HG03108 (cell line): ENCODE results near the gene DENND2A.
"Not testable (repeated sequence)": the region's sequence is repeated elsewhere in the genome, so short reads cannot be mapped to it uniquely, and the experiment has no call there.

Experiments used
- ATAC-seq: cut with Tn5 transposase; IDR thresholded peaks from one replicate; pipeline ENCODE4 v1.9.1; 2021; ENCODE audit warnings: moderate library complexity; ENCODE audit not compliant: unreplicated experiment

The DENND2A gene

DNA sequence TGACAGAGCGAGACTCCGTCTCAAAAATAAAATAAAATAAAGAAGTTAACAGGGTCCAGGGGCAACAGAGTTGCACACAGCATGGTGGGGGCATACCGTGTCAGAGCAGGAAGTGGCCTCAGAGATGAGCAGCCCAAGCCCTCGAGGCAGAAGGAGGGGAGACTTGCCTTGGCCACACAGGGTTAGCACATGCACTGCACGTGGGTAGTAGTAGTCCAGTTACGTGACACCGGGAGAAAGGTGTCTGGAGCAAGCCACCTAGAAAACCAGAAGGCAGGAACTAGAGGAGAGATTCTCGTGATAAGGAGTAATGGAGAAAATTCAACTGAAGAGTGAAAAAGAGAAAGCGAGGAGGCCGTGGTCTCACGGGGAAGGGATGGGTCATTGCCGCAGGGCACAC is 9.8 kb upstream of the DENND2A start:
- no peak for ATAC-seq

GRCh38 chr7:140649556-140650205 is 9.1 kb upstream of the DENND2A start:
- no peak for ATAC-seq

DNA sequence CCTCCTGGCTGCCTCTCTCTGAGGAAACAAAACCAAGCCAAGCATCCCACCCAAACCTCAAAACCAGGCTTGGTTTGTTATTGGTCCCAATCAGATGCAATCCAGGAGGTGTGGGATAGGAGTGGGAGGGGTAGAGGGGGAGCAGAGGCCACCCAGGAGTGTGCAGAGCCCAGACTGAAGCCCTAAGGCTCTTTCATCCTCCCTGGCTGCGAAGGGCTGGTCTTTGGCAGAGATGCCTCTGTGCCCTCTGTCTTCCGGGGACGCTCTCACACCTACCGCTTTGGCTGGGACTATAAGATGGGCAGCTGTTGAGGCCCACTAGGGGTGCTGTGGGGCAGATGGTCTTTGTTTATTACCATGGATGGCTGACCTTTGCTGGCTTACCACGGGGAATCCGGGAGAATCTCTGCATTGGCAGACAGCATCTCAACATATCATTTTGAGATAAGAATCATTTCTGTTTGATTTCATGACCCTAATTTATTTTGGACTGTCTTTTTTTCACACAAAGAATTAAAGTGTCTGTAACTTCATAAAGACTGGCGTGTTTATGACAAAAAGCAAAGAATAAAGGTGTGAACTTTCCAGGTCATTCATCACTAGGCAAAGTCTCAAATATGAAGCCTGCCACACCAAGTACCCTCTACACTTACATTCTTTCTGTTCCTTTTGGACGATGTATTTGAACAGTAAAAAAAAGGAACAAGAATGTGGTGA is 6.5 kb upstream of the DENND2A start:
- ATAC-seq: peak; percentile 81

DNA sequence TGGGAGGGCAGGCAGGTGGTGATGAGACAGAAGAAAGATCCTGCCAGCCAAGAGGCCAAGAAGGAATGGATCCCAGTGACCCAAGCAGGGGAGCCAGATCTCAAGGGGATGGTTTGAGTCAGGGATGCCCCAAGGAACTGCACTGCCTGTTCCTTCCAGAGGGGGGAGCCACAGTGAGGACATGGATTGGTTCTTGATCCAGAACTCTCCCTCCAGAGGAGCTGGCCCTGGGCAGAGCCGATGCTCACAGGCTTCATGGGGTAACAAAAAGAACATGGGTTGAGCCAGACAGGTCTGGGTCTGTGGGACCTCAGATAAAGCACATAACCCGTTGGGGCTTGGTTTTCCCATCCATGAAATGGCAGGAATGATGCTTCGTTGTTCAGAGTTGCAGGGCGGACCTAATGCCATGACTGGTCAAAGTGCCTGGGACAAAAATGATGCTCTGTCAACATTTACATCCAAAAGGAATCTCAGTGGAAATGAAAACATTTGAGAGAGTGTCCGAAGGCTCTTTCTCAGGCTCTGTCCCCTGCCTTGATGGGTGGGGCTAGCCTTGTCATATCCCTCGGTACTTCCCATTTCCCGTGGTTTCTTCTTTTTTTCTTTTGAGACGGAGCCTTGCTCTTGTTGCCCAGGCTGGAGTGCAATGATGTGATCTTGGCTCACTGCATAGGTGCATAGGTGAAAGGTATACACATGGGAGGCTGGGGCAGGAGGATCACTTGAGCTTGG is 4.7 kb upstream of the DENND2A start:
- ATAC-seq: no peak

GRCh38 chr7:140644761-140645160 is 4.1 kb upstream of the DENND2A start:
- ATAC-seq: not testable (repeated sequence)

- no peak for ATAC-seq
Observed at GRCh38 chr7:140643416-140643815, 2.8 kb upstream of the DENND2A start.

- no peak for ATAC-seq
Observed at GRCh38 chr7:140641524-140642195, 1.0 kb upstream of the DENND2A start.

DNA sequence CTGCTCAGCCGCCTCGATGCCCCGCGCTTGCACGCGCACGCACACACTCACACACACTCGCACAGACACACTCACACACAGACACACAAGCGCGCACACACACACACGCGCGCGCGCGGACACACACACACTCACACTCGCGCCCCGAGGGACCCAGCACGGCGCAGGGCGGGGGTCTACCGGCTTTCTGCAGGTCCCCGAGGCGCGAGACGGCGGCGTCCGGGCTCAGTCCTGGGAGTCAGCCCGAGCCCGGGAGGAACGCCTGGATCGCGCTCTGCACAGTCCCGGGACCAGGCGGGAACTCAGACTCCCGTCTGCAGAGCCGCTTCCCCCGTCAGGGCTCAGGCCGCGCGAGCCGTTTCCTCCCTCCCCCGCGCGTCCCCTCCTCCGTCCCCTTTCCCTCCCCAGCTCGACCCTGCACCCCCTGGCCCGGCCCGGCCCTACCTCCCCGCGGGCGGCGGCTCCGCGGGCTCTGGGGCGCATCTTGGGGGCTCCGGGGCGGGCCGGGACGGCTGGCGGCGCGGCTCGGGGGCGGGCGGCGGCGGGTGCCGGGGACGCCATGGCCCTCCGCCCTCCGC is 464 bp downstream of the DENND2A start:
- no peak for ATAC-seq

DNA sequence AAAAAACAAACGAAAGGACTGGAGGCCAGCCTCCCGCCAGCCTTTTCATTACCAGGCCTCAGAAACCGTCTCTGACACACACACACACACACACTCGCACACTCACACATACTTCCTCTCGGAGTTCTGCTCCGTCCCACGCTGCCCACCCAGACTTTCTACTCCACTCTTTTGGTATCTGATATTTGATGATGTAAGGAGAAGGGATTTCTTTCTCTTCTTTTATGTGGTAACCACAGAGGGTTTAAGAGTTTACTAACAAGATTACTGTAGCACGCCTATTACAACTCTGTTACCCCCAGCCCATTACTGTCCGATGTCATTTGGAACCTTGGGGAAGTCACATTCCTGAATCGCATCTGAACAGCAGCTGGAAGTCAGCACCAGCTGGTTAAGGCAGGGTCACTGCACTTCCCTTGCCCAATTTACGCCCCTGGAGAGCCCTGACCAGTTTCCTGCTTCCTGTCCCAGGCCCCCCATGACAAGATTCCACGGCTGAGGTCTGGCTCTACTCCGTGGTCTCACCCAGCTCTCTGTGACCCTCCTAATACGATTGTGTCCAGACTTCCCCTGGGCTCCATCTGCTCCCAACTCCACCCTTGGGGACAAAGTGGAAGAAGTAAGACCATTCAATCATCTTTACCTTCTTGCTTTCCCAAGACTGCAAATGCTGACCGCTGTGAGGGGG is 1.1 kb downstream of the DENND2A start:
- no peak for ATAC-seq

- no peak for ATAC-seq
Observed at GRCh38 chr7:140638173-140638791, 2.3 kb downstream of the DENND2A start.

DNA sequence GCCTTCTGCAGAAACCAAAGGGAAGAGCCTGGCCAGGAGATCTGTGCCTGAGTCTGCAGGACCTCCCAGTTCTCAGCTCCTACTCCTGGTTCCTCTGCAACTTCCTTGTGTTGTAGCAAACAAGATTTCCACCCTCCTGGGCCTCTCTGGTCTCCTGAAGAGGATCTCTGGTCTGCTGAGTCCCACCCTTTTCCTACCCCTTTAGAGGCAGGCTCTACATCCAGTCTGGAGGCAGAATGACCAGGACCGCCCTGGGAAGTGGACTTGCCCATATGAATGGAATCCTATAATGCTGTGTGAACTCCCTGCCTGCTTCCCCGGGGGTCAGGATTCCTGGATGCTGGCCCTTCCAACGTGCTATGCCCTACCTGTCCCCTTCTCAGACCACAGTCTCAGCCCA is 3.2 kb downstream of the DENND2A start:
- no peak for ATAC-seq

- no peak for ATAC-seq
Observed at GRCh38 chr7:140635816-140636215, 4.8 kb downstream of the DENND2A start.

DNA sequence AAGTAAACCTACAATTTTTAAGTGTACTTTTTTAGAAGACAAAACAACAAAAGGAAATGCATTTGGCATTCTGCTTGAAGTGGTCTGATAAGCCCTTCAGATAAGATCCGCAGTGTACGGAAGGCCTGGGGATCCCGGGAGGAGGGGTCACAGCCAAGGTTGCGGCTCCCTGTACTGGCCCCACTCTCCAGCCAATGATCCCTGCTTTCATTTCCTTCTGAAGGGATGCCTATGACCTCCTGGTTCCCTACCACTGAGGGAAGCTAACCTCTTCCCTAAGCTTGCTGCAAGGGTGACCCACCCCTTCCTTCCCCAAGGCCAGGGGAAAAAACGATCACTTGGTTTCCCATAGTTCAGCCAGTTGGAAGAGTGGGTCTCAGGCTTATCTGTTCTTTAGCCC is 5.3 kb downstream of the DENND2A start:
- ATAC-seq: no peak

DNA sequence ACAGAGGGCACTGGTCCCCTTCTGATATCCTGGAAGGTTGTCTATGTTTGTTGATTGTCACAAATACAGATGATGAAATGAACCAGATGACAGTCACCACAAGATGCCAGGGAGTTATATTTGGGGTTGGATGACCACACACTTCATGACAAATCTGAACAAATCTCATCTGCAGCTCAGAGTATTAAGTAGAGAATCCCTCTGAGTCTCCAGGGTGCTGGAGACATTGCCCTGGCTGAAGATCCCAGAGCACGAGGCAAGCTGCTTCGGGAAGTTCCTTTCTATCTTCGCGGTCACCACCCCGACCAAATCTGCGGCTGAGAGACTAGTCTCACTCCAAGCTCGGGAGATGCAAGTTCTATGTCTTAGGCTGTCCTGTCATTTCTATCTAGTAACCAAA is 9.0 kb downstream of the DENND2A start:
- no peak for ATAC-seq

DNA sequence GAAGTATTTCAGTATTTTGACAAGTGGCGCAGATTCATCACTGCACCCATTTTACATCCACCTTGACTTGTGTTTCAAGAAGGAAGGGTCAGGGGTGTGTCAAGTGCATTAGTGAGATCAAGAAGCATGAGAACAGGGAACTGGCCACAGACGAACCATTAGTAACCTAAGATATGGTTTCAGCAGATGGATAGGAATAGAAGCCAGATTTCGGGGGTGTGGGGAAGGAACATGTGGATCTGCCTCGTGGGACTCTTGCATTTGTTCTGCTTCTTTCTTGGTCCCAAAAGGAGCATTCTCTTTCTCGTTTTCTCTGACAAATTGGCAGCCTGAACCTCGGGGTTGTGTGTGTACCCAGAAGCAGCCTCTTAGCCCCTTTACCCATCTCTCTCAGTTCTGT is 9.6 kb downstream of the DENND2A start:
- no peak for ATAC-seq

- ATAC-seq: no peak
Observed at GRCh38 chr7:140625908-140626868, 14.4 kb downstream of the DENND2A start.

DNA sequence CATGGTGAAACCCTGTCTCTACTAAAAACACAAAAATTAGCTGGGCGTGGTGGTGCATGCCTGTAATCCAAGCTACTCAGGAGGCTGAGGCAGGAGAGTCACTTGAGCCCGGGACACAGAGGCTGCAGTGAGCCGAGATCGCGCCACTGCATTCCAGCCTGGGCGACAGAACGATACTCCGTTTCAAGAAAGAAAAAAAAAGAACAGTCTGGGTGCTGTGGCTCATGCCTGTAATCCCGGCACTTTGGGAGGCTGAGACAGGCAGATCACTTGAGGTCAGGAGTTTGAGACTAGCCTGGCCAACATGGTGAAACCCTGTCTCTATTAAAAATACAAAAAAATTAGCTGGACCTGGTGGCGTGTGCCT is 15.4 kb downstream of the DENND2A start:
- ATAC-seq: not testable (repeated sequence)

DNA sequence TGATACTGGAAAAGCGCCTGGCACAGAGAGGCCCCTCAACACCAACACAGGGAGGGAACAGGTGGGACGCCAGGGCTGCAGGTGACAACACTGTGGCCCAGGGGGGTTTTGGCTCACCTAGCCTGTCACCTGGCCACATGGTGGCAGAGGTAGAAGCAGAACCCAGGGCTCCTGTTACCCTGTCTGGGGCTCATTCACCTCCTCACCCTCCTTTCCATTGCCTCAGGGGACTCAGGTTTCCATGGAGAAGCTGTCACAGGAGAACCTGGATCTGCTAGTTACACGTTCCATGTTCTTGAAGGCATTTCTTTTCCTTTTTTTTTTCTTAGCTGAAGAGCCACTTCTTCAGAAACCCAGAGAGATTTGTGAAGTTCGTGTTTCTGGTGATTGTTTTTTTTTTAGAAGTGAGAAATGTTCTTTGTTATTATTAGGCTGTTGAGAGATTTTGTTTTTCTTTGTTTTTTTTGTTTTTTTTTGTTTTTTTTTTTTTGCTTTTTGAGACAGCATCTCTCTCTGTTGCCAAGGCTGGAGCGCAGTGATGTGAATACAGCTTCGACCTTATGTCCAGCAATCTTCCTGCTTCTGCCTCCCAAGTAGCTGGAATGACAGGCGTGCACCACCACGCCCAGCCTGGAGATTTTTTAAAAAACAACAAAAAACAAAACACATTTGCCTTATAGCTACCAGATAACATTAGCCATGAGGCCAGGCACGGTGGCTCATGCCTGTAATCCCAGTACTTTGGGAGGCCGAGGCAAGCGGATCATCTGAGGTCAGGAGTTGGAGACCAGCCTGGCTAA is 16.0 kb downstream of the DENND2A start:
- ATAC-seq: no peak
